Stromal cell of bone marrow (primary cell): ENCODE data around the gene PROB1.
"Not testable (repeated sequence)": the region's sequence is repeated elsewhere in the genome, so short reads cannot be mapped to it uniquely, and the experiment has no call there.

Source experiments
- DNase-seq: peaks from one replicate; pipeline ENCODE4 v3.0.0-alpha.2; 2012; ENCODE audit warnings: low read depth

Gene PROB1

GRCh38 chr5:139394654-139395566 lies at the start of gene PROB1:
TSS of gene PROB1 (minus strand) at chr5:139395104. CDS start at chr5:139395081, 23 bp downstream.
- no peak for DNase-seq

- peak; percentile 47 for DNase-seq
Observed at GRCh38 chr5:139443831-139444453, 49.0 kb upstream of the PROB1 start.

DNA sequence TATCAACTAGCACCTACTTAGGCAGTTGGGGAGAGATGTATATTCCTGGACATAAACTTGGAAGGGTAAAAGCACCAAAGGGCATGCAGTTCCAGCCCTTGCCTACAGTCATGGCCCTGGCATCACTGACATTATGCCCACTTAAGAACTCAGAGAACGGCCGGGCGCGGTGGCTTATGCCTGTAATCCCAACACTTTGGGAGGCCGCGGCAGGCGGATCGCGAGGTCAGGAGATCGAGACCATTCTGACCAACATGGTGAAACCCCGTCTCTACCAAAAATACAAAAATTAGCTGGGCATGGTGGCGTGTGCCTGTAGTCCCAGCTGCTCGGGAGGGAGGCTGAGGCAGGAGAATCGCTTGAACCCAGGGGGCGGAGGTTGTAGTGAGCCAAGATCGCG lies 45.5 kb upstream of the PROB1 start:
- DNase-seq, result not testable (repeated sequence)

- peak; percentile 86 for DNase-seq
Observed at GRCh38 chr5:139439013-139439903, 44.4 kb upstream of the PROB1 start, which contains the start of gene DNAJC18. TSS of gene DNAJC18 (minus strand) at chr5:139439525. CDS start at chr5:139439445, 80 bp downstream.

DNA sequence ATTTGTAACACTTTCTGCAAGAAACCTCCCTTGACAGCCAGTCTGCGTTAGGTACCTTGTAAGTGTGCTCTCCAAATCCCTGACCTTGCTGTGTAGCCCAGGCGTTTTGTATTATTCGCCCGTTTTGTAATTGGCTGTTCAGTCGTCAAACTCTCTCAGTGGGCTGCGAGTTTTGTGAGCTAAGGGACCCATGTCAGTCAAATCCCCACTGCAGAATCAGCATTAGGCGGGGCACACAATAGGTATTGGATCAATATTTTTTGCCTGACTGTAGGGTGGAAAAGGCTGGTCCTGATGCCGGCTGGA lies 43.8 kb upstream of the PROB1 start:
- no peak for DNase-seq

GRCh38 chr5:139435676-139436075 lies 40.8 kb upstream of the PROB1 start:
- no peak for DNase-seq

DNA sequence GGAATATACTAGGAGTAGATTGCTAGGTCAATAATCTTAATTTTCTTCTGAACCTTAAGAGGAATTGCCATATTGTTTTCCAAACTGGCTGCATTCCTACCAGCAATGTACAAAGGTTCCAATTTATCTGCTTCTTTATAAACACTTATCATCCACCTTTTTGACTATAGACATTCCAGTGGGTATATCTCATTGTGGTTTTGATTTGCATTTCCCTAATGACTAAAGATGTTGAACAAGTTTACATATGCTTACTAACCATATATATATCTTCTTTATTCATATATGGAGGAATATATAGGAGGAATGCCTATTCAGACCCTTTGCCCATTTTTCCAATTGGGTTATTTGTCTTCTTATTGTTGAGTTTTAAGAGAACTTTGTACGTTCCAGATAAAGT lies 36.8 kb upstream of the PROB1 start:
- DNase-seq, result no peak

DNA sequence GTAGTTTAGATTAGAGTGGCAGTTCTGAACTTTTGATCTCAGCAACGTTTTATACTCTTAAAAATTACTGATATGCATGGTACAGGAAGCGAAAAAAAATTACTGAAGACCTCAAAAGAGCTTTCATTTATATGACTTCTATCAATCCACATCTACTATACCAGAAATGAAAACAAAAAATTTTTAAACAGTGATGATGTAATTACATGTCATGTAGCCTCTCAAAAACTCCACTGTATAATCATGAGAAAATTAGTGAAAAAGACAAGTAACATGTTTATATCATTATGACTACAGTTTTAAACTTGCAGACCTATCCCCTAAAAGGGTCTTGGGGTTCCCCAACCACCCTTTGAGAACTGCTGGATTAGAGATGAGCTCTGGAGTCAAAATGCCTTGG lies 35.1 kb upstream of the PROB1 start:
- no peak for DNase-seq

GRCh38 chr5:139426203-139426885 lies 31.4 kb upstream of the PROB1 start:
- DNase-seq, result no peak

DNA sequence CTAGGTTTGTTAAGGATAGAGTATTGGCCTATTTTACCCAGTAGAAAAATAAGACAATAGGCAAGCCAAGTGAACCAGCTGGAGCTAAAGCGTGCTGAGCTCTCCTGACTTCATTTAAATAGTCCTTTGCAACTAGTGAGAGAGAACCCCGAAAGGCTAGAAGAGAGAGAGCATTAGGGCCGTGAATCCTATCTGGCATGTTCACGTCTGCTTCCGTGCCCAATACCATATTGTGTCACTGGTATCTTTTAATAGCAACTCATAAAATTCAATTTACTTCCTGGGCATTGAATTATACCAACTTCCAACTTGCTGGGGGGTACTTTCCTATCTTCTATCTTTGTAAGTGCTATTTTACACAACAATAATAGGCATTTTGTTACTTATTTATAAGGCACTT lies 30.6 kb upstream of the PROB1 start:
- no peak for DNase-seq

- peak; percentile 59 for DNase-seq
Observed at GRCh38 chr5:139422307-139422893, 27.5 kb upstream of the PROB1 start.

GRCh38 chr5:139419226-139420192 lies 24.6 kb upstream of the PROB1 start:
- DNase-seq, result no peak

DNA sequence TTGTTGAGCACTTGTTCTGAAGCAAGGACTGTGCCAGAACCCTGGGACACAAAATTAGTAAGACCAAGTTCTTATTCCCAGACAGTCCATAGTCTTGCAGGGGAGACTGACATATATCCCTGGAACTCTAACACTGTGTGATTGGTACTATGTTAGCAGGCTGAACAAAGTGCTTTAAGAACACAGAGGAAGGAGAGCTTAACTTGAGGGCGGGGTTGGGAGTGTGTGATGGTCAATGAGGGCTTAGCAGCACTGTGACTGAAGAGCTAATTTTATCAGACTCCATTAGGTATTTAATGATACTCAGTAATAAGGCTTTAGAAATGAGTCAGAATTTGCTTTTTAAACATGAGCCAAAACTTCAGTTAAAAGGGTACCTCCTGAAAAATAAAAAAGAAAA lies 23.9 kb upstream of the PROB1 start:
- DNase-seq, result no peak

DNA sequence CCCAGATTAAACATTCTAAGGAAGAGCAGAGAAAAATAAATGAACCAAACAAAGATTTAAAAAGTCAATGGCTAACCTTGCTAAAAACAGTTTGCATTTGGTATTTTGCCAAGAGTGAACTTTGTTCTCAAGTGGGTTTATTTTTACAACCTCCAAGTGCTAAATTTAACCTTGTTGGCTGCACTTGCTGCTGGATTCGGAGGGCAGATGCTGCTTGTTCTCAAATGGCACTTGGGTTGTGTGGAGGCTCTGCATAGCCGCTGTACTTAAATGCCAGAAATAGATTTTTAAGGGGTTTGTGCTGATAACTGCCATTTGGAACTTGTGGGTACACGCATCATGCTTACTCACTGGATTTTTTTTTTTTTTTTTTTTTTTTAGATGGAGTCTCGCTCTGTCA lies 22.3 kb upstream of the PROB1 start:
- no peak for DNase-seq

GRCh38 chr5:139416651-139417050 lies 21.7 kb upstream of the PROB1 start:
- no peak for DNase-seq

GRCh38 chr5:139415869-139416268 lies 21.0 kb upstream of the PROB1 start:
- DNase-seq, result no peak

- no peak for DNase-seq
Observed at GRCh38 chr5:139415221-139415861, 20.4 kb upstream of the PROB1 start.

- DNase-seq, result no peak
Observed at GRCh38 chr5:139414581-139415130, 19.8 kb upstream of the PROB1 start.

DNA sequence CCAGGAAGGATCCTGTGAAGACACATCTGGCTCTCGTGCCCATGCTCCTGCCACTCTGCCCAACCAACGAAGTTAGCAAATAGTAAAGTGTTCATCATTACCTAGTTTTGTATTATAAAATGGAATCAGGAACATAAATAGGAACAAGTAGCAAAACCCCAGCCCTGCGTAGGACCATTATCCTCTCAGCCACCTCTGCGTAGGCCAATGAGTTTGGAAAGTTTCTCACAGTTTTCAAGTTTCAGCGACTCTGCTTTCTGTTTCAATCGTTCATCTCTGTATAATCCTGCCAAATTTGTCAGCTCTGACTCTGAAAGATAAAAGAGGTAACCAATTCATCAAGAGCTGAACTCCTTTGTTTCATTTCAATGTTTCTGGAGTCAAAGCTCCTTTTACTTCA lies 19.1 kb upstream of the PROB1 start:
- no peak for DNase-seq

- DNase-seq, result no peak
Observed at GRCh38 chr5:139413153-139413552, 18.2 kb upstream of the PROB1 start.
